Measurements from ENCODE around the gene ENO2.

Gene ENO2

DNA sequence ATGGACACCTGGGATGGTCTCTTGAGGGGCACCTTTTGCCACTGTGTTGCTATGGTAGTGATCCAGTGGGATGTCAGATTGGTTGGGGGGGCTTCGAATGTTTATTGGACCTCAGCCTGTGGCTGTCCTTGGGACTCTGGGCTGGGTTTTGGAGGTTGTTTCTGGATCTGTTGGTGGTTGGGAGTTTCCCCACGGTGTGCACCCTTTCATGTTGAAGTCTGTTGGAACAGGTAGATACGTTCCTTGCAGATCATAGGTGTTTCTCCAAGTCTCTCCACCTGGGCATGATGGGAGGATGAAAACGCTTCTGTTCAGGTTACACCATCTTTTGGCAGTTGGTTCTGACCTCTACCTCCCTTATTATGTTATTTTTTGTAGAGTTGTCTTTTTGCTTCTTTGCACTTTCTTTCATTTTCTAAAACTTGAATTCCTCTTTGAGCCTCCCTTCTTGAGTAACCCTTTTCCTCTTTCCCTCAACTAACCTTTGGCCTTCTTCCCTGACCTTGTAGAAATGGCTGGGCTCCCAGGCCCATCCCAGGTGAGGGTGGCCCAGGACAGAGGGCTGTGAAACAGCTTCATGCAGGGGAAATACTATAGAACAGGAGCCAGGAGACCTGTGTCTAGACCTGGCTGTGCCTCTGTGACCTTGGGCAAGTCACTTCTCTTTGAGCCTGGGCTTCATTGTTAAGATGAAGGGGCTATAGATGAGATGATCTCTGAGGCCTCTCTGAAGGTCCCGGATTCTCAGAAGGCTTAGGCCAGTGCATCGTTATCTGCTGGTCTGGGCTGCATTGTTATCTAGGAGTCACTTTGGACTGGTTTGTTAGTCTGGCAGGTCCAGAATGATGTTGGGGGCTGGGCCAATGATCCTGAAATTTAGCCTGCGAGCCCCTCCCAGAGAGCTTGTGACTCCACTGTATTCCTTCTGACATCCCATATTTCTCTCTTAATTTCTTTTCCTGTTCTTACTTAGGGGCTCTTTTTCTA, 15.4 kb downstream of the ENO2 start:
- no peak for DNase-seq (ENCODE audit: low read depth in 1 of 2, low spot score in 1 of 2)

DNA sequence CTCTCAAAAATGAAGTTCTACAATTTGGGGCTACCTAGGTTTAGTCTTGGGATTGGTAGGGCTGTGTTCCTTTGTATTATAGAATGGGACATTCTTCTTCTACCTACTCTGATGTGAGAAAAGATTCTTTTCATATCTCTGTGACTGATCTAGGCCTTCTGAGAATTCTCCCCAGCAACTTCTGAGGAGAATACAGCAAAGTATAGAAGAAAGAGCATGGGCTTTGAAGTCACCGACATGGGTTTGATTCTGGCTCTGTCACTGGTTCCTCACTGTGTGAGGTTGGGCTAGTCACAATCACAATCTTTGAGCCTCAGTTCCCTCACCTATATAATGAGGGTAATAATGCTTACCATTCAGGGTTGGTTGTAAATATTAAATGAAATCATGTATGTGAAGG, 18.4 kb downstream of the ENO2 start:
- no peak for DNase-seq (ENCODE audit: low read depth in 1 of 2, low spot score in 1 of 2)

DNA sequence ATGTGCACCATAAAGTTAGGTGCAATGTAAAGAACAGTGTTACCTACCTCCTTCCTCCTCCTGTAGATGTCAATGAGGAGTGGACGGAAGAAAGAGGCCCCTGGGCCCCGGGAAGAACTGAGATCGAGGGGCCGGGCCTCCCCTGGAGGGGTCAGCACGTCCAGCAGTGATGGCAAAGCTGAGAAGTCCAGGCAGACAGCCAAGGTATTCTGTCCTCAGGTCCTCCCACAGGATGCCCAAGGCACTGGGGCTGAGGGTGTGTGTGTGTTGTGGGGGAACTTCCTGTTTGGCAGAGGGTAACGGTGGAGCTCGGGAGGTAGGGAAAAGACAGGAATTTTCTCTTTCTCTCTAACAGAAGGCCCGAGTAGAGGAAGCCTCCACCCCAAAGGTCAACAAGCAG, 19.7 kb downstream of the ENO2 start:
- no peak for DNase-seq (ENCODE audit: low read depth in 1 of 2, low spot score in 1 of 2)

DNA sequence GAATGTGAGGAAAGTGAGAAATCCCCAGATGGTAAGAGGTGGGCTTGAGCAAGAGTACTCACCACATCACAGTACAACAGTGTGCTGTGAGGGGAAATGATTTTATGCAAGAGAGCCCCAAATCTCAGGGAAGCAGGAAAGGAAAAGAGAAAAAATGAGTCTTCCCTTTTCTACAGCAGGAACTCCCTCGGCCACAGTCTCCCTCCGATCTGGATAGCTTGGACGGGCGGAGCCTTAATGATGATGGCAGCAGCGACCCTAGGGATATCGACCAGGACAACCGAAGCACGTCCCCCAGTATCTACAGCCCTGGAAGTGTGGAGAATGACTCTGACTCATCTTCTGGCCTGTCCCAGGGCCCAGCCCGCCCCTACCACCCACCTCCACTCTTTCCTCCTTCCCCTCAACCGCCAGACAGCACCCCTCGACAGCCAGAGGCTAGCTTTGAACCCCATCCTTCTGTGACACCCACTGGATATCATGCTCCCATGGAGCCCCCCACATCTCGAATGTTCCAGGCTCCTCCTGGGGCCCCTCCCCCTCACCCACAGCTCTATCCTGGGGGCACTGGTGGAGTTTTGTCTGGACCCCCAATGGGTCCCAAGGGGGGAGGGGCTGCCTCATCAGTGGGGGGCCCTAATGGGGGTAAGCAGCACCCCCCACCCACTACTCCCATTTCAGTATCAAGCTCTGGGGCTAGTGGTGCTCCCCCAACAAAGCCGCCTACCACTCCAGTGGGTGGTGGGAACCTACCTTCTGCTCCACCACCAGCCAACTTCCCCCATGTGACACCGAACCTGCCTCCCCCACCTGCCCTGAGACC, 21.2 kb downstream of the ENO2 start:
- DNase-seq (ENCODE audit: low read depth in 1 of 2, low spot score in 1 of 2), result no peak

DNA sequence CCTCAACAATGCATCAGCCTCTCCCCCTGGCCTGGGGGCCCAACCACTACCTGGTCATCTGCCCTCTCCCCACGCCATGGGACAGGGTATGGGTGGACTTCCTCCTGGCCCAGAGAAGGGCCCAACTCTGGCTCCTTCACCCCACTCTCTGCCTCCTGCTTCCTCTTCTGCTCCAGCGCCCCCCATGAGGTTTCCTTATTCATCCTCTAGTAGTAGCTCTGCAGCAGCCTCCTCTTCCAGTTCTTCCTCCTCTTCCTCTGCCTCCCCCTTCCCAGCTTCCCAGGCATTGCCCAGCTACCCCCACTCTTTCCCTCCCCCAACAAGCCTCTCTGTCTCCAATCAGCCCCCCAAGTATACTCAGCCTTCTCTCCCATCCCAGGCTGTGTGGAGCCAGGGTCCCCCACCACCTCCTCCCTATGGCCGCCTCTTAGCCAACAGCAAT, 21.8 kb downstream of the ENO2 start:
- DNase-seq (ENCODE audit: low read depth in 1 of 2, low spot score in 1 of 2), result no peak

DNA sequence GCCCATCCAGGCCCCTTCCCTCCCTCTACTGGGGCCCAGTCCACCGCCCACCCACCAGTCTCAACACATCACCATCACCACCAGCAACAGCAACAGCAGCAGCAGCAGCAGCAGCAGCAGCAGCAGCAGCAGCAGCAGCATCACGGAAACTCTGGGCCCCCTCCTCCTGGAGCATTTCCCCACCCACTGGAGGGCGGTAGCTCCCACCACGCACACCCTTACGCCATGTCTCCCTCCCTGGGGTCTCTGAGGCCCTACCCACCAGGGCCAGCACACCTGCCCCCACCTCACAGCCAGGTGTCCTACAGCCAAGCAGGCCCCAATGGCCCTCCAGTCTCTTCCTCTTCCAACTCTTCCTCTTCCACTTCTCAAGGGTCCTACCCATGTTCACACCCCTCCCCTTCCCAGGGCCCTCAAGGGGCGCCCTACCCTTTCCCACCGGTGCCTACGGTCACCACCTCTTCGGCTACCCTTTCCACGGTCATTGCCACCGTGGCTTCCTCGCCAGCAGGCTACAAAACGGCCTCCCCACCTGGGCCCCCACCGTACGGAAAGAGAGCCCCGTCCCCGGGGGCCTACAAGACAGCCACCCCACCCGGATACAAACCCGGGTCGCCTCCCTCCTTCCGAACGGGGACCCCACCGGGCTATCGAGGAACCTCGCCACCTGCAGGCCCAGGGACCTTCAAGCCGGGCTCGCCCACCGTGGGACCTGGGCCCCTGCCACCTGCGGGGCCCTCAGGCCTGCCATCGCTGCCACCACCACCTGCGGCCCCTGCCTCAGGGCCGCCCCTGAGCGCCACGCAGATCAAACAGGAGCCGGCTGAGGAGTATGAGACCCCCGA, 22.5 kb downstream of the ENO2 start:
- DNase-seq (ENCODE audit: low read depth in 1 of 2, low spot score in 1 of 2), result no peak

DNA sequence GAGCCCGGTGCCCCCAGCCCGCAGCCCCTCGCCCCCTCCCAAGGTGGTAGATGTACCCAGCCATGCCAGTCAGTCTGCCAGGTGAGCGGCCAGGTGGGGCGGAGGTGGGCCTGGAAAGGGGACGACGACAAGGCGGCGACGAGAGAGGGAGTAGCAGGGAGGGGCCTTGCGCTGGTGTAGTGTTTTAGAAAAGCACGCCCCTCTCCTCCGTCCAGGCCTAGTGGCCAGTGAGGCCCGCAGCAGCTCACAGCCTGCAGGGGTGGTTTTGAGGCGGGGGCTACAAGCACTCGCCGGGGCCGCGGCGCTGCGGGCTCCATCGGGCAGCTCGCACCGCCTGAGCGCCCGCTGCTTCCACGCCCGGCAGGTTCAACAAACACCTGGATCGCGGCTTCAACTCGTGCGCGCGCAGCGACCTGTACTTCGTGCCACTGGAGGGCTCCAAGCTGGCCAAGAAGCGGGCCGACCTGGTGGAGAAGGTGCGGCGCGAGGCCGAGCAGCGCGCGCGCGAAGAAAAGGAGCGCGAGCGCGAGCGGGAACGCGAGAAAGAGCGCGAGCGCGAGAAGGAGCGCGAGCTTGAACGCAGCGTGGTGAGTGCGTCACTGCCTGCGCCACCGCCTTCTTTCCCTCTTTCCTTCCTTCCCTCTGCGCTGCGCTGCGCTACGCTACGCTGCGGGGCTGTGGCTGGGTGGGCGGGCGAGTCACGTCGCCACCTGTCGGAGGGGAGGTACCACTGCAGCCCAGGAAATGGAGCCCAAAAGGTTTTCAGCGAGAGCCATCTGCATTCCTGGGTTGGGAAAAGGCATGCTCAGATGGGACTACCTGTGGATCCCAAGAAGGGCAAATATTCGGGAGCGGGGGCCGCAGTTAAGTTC, 23.3 kb downstream of the ENO2 start:
- DNase-seq (ENCODE audit: low read depth in 1 of 2, low spot score in 1 of 2), result peak; percentile 84 to 85

DNA sequence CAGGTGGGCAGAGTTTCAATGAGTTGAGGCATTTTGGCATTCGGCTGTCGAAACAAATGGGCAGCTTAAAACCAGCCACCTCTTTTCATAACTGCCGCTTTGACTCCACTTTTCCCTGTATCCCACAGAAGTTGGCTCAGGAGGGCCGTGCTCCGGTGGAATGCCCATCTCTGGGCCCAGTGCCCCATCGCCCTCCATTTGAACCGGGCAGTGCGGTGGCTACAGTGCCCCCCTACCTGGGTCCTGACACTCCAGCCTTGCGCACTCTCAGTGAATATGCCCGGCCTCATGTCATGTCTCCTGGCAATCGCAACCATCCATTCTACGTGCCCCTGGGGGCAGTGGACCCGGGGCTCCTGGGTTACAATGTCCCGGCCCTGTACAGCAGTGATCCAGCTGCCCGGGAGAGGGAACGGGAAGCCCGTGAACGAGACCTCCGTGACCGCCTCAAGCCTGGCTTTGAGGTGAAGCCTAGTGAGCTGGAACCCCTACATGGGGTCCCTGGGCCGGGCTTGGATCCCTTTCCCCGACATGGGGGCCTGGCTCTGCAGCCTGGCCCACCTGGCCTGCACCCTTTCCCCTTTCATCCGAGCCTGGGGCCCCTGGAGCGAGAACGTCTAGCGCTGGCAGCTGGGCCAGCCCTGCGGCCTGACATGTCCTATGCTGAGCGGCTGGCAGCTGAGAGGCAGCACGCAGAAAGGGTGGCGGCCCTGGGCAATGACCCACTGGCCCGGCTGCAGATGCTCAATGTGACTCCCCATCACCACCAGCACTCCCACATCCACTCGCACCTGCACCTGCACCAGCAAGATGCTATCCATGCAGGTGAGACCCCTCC, 24.2 kb downstream of the ENO2 start:
- no peak for DNase-seq (ENCODE audit: low read depth in 1 of 2, low spot score in 1 of 2)

DNA sequence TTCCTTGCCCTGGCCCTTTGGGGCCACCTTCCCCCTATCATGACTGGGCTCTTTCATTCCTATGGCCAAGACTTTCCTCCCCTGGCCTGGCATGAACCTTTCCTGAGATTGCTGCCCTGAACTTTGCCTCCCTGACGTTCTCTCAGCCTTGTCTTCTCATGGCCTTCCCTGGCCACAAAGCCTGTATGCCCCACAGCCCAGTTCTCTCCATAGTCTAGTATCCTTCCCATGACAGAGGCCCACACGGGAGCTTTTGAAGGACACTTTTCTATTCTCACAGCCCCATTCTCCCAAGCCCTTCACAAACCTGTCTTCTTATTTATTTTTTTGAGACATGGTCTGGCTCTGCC, 24.8 kb downstream of the ENO2 start:
- DNase-seq (ENCODE audit: low read depth in 1 of 2, low spot score in 1 of 2), result no peak

DNA sequence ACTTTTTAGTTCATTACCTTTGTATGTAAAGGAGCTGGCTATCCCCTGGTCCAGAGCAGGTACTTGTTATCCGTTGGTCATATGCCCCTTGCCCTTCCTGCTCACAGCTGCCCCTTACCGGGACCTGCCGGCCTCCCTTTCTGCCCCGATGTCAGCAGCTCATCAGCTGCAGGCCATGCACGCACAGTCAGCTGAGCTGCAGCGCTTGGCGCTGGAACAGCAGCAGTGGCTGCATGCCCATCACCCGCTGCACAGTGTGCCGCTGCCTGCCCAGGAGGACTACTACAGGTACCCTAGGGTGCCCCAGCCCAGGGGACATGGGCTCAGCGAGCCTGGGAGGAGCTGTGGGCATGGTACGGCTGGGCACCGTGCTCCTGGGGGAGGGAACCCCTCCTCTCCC, 26.9 kb downstream of the ENO2 start:
- DNase-seq (ENCODE audit: low read depth in 1 of 2, low spot score in 1 of 2), result no peak

DNA sequence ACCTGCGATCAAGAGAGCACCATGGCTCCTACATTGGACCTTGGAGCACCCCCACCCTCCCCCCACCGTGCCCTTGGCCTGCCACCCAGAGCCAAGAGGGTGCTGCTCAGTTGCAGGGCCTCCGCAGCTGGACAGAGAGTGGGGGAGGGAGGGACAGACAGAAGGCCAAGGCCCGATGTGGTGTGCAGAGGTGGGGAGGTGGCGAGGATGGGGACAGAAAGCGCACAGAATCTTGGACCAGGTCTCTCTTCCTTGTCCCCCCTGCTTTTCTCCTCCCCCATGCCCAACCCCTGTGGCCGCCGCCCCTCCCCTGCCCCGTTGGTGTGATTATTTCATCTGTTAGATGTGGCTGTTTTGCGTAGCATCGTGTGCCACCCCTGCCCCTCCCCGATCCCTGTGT, 27.4 kb downstream of the ENO2 start:
- no peak for DNase-seq (ENCODE audit: low read depth in 1 of 2, low spot score in 1 of 2)

DNA sequence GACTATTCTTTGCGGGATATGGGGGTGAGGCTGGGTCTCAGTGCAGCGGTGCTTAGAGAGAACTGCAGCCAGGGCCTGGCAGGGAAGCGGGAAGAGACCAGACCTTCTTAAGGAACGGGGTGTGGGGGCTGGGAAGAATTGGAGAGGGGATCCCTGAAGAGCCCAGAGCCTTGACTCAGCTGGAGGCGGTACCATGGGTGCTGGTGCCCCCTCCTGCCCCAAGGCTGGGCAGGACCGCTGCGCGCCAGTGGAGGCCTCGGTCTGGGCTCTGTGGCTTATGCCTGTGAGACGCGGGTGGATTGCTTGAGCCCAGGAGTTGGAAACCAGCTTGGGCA, 27.9 kb downstream of the ENO2 start:
- DNase-seq (ENCODE audit: low read depth in 1 of 2, low spot score in 1 of 2), result no peak

DNA sequence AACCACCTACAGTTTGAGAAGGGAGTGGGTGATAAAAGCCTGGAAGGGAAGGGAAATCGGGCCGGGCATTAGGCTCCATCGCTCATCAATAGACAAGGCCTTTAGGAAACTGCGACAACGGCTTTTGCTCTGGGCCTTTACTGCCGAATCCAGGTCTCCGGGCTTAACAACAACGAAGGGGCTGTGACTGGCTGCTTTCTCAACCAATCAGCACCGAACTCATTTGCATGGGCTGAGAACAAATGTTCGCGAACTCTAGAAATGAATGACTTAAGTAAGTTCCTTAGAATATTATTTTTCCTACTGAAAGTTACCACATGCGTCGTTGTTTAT, 29.0 kb downstream of the ENO2 start:
- peak in 1 of 2 donors; percentile 54 for DNase-seq (ENCODE audit: low read depth in 1 of 2, low spot score in 1 of 2)

DNA sequence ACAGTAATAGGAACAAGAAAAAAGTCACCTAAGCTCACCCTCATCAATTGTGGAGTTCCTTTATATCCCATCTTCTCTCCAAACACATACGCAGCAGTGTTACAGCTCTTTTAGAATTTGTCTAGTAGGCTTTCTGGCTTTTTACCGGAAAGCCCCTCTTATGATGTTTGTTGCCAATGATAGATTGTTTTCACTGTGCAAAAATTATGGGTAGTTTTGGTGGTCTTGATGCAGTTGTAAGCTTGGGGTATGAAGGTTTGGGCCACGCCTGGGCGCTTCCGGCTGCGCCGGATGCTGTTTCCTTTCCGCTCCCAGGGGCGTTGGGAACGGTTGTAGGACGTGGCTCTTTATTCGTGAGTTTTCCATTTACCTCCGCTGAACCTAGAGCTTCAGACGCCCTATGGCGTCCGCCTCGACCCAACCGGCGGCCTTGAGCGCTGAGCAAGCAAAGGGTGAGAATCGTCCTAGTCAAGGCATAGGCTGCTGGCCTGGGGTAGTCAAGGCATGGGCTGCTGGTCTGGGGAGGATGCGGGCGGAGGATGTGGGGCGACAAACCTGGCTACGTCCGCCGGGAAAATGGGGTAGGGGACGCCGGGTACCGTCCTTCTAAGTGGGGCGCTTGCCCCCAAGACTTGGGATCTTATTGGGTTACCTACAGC, 29.5 kb downstream of the ENO2 start, which contains the start of the genes C12orf57 and RNU7-1:
Gene C12orf57, plus strand, starts transcription at position 301 of the 659 bp plus-strand sequence. Its CDS starts 100 bp downstream, at position 401.
Gene RNU7-1, plus strand, starts transcription at position 95 of the 659 bp plus-strand sequence.
- DNase-seq (ENCODE audit: low read depth in 1 of 2, low spot score in 1 of 2), result peak; percentile 53 to 59

DNA sequence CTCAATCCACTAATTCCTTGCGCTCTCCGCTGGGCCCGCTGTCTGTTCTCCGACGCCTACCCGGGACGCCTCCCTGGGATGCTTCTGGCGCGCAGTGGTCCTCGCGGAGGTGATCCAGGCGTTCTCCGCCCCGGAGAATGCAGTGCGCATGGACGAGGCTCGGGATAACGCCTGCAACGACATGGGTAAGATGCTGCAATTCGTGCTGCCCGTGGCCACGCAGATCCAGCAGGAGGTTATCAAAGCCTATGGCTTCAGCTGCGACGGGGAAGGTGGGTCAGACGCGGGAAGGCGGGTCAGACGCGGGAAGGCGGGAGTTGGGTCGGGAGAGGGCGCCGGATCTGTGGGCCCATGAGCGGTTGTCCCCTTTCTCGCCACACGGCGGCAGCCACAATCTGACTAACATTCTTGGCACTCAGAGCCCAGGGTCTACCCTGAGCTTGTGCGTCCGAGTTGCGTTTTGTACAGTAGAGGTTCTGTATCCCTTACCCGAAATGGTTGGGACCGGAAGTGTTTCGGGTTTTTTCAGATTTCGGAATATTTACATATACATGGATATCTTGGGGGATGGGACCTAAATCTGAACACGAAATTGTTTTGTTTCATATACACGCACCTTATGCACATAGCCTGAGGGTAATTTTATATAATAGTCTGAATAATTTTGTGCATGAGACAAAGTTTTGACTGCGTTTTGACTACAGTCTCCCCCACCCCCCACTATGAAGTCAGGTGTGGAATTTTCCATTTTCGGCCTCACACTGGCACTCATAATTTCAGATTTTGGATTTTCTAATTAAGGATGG, 30.2 kb downstream of the ENO2 start:
- DNase-seq (ENCODE audit: low read depth in 1 of 2, low spot score in 1 of 2), result peak; percentile 68 to 73

DNA sequence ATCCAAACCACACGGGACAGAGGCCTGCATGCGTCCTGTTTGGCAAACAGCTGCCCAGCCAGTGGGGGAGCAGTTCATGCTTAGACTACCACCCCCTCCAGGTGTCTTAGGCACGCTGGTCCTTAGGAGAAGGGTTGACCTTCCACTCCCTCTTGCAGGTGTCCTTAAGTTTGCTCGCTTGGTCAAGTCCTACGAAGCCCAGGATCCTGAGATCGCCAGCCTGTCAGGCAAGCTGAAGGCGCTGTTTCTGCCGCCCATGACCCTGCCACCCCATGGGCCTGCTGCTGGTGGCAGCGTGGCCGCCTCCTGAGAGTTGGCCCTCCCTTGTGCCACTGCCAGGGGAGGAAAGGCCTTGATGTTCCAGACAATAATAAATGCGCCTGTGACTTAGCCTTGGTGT, 31.2 kb downstream of the ENO2 start:
- DNase-seq (ENCODE audit: low read depth in 1 of 2, low spot score in 1 of 2), result no peak

DNA sequence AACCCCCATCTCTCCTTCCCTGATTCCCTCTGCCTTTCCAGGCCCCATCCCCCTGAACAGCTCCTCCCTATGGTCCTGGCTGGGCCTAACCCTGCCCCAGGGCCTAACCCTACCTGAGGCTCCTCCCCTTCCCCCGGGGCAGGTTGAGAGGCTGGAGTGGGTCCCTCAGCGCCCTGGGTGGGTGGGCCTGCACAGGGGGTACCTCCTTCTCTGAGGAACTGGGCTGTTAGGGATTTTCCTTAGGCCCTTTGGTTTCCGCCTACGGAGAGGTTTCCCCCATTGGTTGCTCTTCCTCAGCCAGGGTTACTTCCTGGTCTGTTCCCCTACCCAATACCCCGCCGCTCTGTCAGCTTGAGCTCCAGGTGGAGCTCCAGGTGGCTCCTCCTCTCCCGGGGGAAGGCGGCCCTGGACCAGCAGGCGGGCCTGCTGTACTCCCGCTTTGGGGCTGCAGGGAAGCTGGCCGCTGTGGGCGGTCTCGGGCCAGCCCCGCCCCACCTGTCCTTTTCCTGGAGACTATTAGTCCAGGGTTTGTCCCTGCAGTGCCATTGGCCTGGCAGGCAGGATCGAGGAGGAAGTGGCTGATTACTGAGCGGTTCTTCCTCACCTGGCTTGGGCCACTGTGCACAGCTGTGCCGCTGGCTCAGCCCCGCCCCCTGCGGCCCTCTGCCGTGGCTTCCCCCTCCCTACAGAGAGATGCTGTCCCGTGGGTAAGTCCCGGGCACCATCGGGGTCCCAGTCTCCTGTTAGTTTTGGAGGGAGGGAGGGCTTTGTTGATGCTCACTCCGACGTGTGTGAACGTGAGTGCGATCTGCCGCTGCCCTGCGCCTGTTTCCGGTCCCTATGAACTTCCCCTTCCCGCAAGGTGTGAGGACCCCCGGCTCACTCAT, 31.9 kb downstream of the ENO2 start:
- DNase-seq (ENCODE audit: low read depth in 1 of 2, low spot score in 1 of 2), result no peak

Measured in stimulated activated CD4-positive, alpha-beta T cell treated with anti-CD3 and anti-CD28 coated beads, Interleukin-15, amount 100 ng/mL, for 1 hour (primary cell).